Measurements from ENCODE around the gene TMEM175. TPM values are rescaled to one million over a fixed set of nuclear protein-coding genes. Genes with fewer than 3 reads are reported as not detected.

TMEM175 gene
- total RNA-seq, 1 donor from 2014 or later = 56.5 TPM

GRCh38 chr4:907691-908425 lies 24.4 kb upstream of the TMEM175 start:
- DNase-seq (ENCODE audit: extremely low spot score in 2 of 2) = no peak
- no peaks in the 10 kb centered on the region for H3K4me1 ChIP-seq
- intact Hi-C loops (cut with DNase I) = no loop called here
- no peaks in the 10 kb centered on the region for H3K9me3 ChIP-seq
- TF ChIP-seq POLR2A (IDR thresholded peaks at IDR 0.05) = no peak
- TF ChIP-seq POLR2AphosphoS5 (IDR thresholded peaks at IDR 0.05; ENCODE audit: insufficient read depth in 1 of 2, low read depth in 1 of 2) = no peak
- TF ChIP-seq CTCF (IDR thresholded peaks at IDR 0.05) = no peak
- peaks cover 0 to 52% of the 10 kb centered on the region in 2 donors for H3K36me3 ChIP-seq
- H3K27me3 ChIP-seq = no peaks in the 10 kb centered on the region
- H3K27ac ChIP-seq = no peak overlapping the region
- no peak overlapping the region for H3K4me3 ChIP-seq

DNA sequence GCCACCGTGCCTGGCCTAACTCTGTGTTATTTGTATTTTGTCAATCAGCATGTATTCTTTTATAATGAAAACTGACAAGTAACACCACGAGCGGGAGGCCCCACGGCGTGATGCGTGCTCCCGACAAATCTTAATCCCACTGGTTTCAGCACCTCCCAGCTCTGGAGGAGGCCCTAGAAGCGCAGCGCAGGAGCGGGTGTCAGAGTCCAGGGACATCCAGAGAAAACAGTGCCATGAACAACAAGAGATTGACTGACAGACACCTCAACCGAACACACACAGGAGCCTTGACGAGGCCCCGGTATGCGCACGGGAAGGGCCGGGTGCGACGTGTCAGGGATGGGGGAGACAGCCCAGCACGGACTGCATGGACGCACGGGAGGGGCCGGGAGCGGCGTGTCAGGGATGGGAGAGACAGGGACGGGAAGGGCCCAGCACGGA lies 23.1 kb upstream of the TMEM175 start:
- Histone ChIP-seq H3K4me3 (no peak overlapping the region), H3K27me3 (no peaks in the 10 kb centered on the region), H3K27ac (no peak overlapping the region), H3K9me3 (no peaks in the 10 kb centered on the region), H3K36me3 (peaks cover 0 to 39% of the 10 kb centered on the region in 2 donors), H3K4me1 (peaks cover 8% of the 10 kb centered on the region)
- intact Hi-C loops (cut with DNase I) = no loop called here
- TF ChIP-seq CTCF (IDR thresholded peaks at IDR 0.05) = no peak
- TF ChIP-seq POLR2A (IDR thresholded peaks at IDR 0.05) = no peak
- no peak for TF ChIP-seq POLR2AphosphoS5 (IDR thresholded peaks at IDR 0.05; ENCODE audit: insufficient read depth in 1 of 2, low read depth in 1 of 2)
- DNase-seq (ENCODE audit: extremely low spot score in 2 of 2) = no peak

DNA sequence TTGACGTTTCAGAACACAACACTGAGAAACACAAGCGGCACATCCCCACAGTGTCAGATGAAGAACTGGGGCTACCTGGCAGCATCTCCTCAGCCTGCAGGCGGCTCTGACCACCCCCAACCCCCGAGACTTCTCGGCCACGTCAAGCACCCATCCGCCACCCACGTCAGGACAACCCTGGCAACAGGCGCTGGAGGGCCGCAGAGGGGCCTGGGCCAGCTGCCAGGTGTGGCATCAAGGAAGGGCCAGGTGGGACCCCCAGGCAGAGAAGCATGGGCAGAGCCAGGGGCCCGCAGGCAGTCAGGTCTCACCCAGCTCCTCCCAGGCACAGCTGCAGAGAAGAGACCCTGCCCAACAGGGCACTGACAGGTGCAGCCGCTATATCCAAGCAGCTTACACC lies 22.4 kb upstream of the TMEM175 start:
- Histone ChIP-seq H3K36me3 (peaks cover 0 to 39% of the 10 kb centered on the region in 2 donors), H3K27me3 (no peaks in the 10 kb centered on the region), H3K4me1 (peaks cover 8% of the 10 kb centered on the region), H3K9me3 (no peaks in the 10 kb centered on the region), H3K4me3 (no peak overlapping the region), H3K27ac (no peak overlapping the region)
- no peak for DNase-seq (ENCODE audit: extremely low spot score in 2 of 2)
- intact Hi-C loops (cut with DNase I) = no loop called here
- TF ChIP-seq CTCF (IDR thresholded peaks at IDR 0.05) = no peak
- TF ChIP-seq POLR2AphosphoS5 (IDR thresholded peaks at IDR 0.05; ENCODE audit: insufficient read depth in 1 of 2, low read depth in 1 of 2) = no peak
- no peak for TF ChIP-seq POLR2A (IDR thresholded peaks at IDR 0.05)

- Histone ChIP-seq H3K36me3 (peaks cover 0 to 39% of the 10 kb centered on the region in 2 donors), H3K4me3 (no peak overlapping the region), H3K9me3 (no peaks in the 10 kb centered on the region), H3K4me1 (peaks cover 14% of the 10 kb centered on the region), H3K27ac (no peak overlapping the region), H3K27me3 (no peaks in the 10 kb centered on the region)
- TF ChIP-seq POLR2AphosphoS5 (IDR thresholded peaks at IDR 0.05; ENCODE audit: insufficient read depth in 1 of 2, low read depth in 1 of 2) (no peak), CTCF (IDR thresholded peaks at IDR 0.05) (no peak), POLR2A (IDR thresholded peaks at IDR 0.05) (no peak)
- intact Hi-C loops (cut with DNase I) = no loop called here
- DNase-seq (ENCODE audit: extremely low spot score in 2 of 2) = no peak
These were observed 21.7 kb upstream of the TMEM175 start for GRCh38 chr4:910366-911091.

Measured in vagina (tissue), 2 donors.